ENCODE results near the gene RFLNA.

GRCh38 chr12:124305776-124306685 lies 11.1 kb downstream of the RFLNA start:
- TF ChIP-seq POLR2A (IDR thresholded peaks at IDR 0.05), result no peak
- TF ChIP-seq, protein P1, sequence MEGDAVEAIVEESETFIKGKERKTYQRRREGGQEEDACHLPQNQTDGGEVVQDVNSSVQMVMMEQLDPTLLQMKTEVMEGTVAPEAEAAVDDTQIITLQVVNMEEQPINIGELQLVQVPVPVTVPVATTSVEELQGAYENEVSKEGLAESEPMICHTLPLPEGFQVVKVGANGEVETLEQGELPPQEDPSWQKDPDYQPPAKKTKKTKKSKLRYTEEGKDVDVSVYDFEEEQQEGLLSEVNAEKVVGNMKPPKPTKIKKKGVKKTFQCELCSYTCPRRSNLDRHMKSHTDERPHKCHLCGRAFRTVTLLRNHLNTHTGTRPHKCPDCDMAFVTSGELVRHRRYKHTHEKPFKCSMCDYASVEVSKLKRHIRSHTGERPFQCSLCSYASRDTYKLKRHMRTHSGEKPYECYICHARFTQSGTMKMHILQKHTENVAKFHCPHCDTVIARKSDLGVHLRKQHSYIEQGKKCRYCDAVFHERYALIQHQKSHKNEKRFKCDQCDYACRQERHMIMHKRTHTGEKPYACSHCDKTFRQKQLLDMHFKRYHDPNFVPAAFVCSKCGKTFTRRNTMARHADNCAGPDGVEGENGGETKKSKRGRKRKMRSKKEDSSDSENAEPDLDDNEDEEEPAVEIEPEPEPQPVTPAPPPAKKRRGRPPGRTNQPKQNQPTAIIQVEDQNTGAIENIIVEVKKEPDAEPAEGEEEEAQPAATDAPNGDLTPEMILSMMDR (IDR thresholded peaks at IDR 0.05), result no peak
- no peak for TF ChIP-seq EP300 (IDR thresholded peaks at IDR 0.05)

All from tibial nerve (tissue), 4 donors.